GM10266 (cell line): ENCODE measurements around the gene JARID2.

Source experiments
- DNase-seq: peaks from one replicate; pipeline ENCODE4 v3.0.0; 2012; ENCODE audit errors: extremely low spot score
- CTCF ChIP-seq: IDR thresholded peaks from 2 replicates; pipeline ENCODE4 v1.5.1; 2012; ENCODE audit warnings: mild to moderate bottlenecking, low read depth; ENCODE audit not compliant: control insufficient read depth, insufficient read depth; ENCODE audit errors: missing control alignments

The JARID2 gene

GRCh38 chr6:15305496-15305895 lies 59.6 kb downstream of the JARID2 start:
- no peak for TF ChIP-seq CTCF
- no peak for DNase-seq

- TF ChIP-seq CTCF, result no peak
- no peak for DNase-seq
These were observed 60.0 kb downstream of the JARID2 start for GRCh38 chr6:15305909-15306308.

DNA sequence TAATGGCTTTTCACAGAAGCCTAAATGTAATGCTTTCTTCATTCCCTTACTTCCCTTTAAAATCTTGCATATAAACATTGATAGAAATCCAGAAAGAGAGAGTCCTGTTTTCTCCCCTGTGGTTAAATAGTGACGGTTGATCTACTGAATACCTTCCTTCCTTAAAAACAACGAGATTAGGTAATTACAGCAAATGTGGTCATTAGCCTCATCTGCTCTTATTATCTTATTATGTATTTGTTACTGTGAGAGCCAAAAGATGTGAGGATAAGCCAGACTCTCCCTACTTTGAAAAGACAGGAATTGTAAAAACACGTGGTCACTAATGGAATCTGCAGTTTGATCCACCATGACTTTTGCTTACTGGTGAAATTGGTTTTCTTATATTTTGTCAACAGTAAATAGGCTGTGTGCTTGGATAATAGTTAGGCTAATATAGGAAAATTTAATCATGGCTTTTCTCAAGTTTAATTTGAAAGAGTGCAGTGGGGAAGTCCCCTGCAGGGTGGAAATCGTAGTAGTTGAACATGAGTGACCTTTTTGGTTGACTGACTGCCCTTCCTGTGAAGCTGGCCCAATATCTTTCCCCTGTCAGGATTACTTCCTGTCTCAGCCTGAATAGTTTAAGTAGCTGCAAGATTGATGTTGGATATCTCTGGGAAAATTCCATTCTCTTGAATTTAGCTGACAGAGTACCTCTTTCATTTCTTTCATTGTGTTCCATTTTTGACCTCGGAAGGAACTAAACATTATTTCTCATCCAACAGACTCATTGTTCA lies 62.8 kb downstream of the JARID2 start:
- DNase-seq, result no peak
- TF ChIP-seq CTCF, result no peak

DNA sequence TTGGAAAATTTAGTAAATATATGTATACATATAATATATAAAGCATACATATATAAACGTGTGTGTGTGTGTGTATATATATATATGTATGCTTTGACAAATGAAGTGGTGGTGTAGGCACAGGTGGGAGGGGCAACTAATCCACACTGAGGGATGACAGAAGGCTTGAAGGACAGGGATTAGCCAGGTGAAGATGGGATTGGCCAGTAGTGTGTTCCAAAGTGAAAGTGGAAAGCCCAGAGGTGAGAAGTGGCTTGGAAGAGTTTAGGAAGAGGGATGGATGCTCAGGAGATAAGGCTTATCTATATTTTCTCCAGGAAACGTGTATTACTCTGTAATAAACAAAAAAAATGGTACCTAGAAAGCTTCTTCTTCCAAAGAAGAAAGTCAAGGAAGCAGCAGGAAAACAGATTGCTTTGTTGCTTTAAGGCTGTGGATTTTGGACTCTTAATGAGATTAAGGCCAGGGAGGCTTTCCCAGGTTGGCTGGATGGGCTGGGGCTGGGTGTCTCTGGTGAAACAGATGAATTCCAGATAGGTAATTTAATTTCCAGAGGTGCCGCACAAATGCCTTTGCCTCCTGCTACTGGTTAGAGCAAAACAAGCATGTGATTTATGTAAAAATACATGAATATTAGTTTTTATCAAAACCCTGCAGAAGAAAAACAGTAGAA lies 63.9 kb downstream of the JARID2 start:
- no peak for DNase-seq
- no peak for TF ChIP-seq CTCF

GRCh38 chr6:15310680-15311079 lies 64.8 kb downstream of the JARID2 start:
- DNase-seq, result no peak
- no peak for TF ChIP-seq CTCF

- no peak for DNase-seq
- TF ChIP-seq CTCF, result no peak
These were observed 66.6 kb downstream of the JARID2 start for GRCh38 chr6:15312500-15312899.

GRCh38 chr6:15313367-15313766 lies 67.5 kb downstream of the JARID2 start:
- no peak for DNase-seq
- TF ChIP-seq CTCF, result no peak
